Measurements from ENCODE around the gene ANKRD50. TPM values are rescaled to one million over a fixed set of nuclear protein-coding genes. Genes with fewer than 3 reads are reported as not detected.

Gene ANKRD50
- total and polyA plus RNA-seq, 12 donors, result 1.4 to 23.9 (median 9.5) TPM

DNA sequence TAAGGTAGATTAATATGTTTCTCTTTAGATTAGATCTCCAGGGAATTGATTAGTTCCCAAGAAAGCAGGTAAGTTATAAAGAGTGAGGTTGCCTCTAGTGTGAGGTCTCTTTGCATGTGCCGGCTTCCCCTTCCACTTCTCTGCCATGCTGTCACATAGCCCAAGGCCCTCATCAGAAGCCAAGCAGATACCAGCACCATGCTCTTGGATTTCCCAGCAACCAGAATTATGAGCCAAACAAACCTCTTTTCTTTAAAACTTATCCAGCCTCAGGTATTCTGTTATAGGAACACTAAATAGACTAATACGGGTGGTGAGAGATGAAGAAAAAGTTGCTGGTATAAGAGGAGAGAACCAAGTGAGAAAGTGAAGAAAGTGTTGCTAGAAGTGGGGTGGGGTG lies 15.1 kb downstream of the ANKRD50 start:
- no peak for DNase-seq
- TF ChIP-seq, protein P1, sequence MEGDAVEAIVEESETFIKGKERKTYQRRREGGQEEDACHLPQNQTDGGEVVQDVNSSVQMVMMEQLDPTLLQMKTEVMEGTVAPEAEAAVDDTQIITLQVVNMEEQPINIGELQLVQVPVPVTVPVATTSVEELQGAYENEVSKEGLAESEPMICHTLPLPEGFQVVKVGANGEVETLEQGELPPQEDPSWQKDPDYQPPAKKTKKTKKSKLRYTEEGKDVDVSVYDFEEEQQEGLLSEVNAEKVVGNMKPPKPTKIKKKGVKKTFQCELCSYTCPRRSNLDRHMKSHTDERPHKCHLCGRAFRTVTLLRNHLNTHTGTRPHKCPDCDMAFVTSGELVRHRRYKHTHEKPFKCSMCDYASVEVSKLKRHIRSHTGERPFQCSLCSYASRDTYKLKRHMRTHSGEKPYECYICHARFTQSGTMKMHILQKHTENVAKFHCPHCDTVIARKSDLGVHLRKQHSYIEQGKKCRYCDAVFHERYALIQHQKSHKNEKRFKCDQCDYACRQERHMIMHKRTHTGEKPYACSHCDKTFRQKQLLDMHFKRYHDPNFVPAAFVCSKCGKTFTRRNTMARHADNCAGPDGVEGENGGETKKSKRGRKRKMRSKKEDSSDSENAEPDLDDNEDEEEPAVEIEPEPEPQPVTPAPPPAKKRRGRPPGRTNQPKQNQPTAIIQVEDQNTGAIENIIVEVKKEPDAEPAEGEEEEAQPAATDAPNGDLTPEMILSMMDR (IDR thresholded peaks at IDR 0.05), result no peak
- TF ChIP-seq POLR2A (IDR thresholded peaks at IDR 0.05), result no peak
- no peaks in the 10 kb centered on the region for H3K36me3 ChIP-seq (replicated peaks in 1 of 2)
- H3K4me3 ChIP-seq, result no peak overlapping the region
- H3K27ac ChIP-seq, result no peak overlapping the region
- H3K27me3 ChIP-seq, result no peaks in the 10 kb centered on the region
- WGBS, 4 donors, result 96 to 100% (median 99%) methylated on average over 2 of the region's 2 CpGs
- H3K4me1 ChIP-seq (replicated peaks in 1 of 2), result no peaks in the 10 kb centered on the region
- no peaks in the 10 kb centered on the region for H3K9me3 ChIP-seq (replicated peaks in 1 of 3)
- intact Hi-C loops (cut with DNase I), result no loop called here

DNA sequence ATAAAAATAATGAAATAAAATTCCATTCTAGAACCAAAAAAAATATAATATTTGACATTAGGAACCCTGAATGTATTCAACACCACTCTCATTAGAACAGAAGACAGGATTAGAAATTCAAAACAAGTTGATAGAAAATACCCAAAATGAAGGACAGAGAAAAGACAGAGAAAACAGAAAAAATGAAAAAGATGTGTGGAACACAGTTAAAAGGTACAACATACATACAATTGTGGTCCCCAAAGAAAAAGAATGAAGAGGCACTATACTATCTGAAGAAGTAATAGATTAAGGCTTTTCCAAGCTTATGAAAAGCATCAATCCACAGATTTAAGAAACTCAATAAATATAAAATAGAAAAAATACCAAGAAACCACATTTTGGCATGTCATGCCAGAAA lies 16.4 kb downstream of the ANKRD50 start:
- no peak for DNase-seq
- intact Hi-C loops (cut with DNase I), result no loop called here
- Histone ChIP-seq H3K27me3 (no peaks in the 10 kb centered on the region), H3K4me1 (replicated peaks in 1 of 2) (no peaks in the 10 kb centered on the region), H3K4me3 (no peak overlapping the region), H3K9me3 (replicated peaks in 1 of 3) (no peaks in the 10 kb centered on the region), H3K27ac (no peak overlapping the region), H3K36me3 (replicated peaks in 1 of 2) (no peaks in the 10 kb centered on the region)
- TF ChIP-seq POLR2A (IDR thresholded peaks at IDR 0.05), result no peak
- TF ChIP-seq, protein P1 (IDR thresholded peaks at IDR 0.05), result no peak

DNA sequence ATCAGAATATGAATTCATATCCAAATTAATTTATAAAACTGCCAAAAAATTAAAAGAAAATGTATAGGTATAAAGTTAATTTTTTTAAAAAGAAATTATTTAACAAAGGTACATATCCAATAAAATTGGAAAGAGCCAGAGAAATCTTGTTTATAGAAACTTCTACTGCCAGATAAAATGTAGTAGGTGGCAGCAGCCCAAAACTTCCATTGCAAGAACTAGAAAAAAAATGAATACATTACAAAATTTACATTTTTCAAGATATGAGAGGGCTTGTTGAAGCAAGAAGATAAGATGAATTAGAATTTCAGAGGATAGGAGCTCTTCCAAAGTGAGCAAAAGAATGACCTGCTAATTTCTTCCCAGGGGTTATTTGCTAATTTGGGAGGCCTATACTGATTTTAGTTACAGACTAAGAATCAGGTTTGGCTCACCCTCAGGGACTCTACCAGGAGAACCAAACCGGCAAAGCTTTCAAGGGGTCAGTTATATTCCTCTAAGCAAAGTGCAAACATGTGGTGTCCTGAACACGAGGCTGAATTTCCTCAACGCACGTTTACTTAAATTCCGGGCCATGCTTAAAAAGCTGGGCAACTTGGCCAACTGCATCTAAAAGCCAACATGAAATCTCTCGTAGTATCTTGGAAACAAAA lies 17.5 kb downstream of the ANKRD50 start:
- H3K27me3 ChIP-seq, result no peaks in the 10 kb centered on the region
- H3K27ac ChIP-seq, result no peak overlapping the region
- DNase-seq, result no peak
- no peaks in the 10 kb centered on the region for H3K4me1 ChIP-seq (replicated peaks in 1 of 2)
- intact Hi-C loops (cut with DNase I), result no loop called here
- no peak overlapping the region for H3K4me3 ChIP-seq
- TF ChIP-seq POLR2A (IDR thresholded peaks at IDR 0.05), result no peak
- TF ChIP-seq, protein P1 (IDR thresholded peaks at IDR 0.05), result no peak
- no peaks in the 10 kb centered on the region for H3K9me3 ChIP-seq (replicated peaks in 1 of 3)
- whole genome bisulfite sequencing, 4 donors, result 81 to 92% (median 90%) methylated on average over 6 of the region's 6 CpGs
- H3K36me3 ChIP-seq (replicated peaks in 1 of 2), result no peaks in the 10 kb centered on the region

DNA sequence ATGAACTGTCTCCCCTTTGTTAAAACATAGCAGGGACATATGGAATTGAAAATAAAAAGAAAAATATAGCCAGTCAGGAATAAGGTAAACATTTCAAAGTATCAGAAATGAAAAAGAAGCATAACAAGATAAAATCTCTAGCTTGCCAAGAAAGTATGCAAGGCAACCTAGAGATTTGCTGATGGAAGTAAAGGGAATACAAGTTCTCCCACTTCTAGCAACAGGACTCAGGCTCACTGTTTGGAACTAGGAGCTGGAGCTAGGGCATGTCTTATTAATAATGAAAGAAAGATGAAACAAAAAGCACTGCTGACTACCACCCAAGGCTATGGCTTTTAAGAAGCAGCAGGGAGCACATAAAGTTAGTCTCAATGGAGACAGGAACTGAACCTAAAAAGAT lies 18.2 kb downstream of the ANKRD50 start:
- H3K4me1 ChIP-seq (replicated peaks in 1 of 2), result no peaks in the 10 kb centered on the region
- no peak overlapping the region for H3K27ac ChIP-seq
- no peaks in the 10 kb centered on the region for H3K36me3 ChIP-seq (replicated peaks in 1 of 2)
- TF ChIP-seq POLR2A (IDR thresholded peaks at IDR 0.05), result no peak
- TF ChIP-seq, protein P1 (IDR thresholded peaks at IDR 0.05), result no peak
- no peak for DNase-seq
- no peak overlapping the region for H3K4me3 ChIP-seq
- no peaks in the 10 kb centered on the region for H3K27me3 ChIP-seq
- H3K9me3 ChIP-seq (replicated peaks in 1 of 3), result no peaks in the 10 kb centered on the region
- intact Hi-C loops (cut with DNase I), result no loop called here
